LNCaP clone FGC (cell line): ENCODE results near the gene LAPTM5.

ENCODE experiments used
- DNase-seq: peaks from one replicate; pipeline ENCODE4 v3.0.0-alpha.2; 2011; ENCODE audit warnings: low read depth
- H3K4me3 ChIP-seq: 2 replicates; pipeline ENCODE4 v1.5.1; 2011; ENCODE audit warnings: mild to moderate bottlenecking, low read depth, low read length, control low read depth
- TF ChIP-seq, protein P1 (sequence below): IDR thresholded peaks from 2 replicates; pipeline ENCODE4 v1.5.1; 2012; ENCODE audit warnings: mild to moderate bottlenecking; ENCODE audit not compliant: control insufficient read depth, insufficient read depth; ENCODE audit errors: extremely low read depth

Gene LAPTM5

GRCh38 chr1:30748699-30749401 lies 8.7 kb downstream of the LAPTM5 start:
- TF ChIP-seq, protein P1, sequence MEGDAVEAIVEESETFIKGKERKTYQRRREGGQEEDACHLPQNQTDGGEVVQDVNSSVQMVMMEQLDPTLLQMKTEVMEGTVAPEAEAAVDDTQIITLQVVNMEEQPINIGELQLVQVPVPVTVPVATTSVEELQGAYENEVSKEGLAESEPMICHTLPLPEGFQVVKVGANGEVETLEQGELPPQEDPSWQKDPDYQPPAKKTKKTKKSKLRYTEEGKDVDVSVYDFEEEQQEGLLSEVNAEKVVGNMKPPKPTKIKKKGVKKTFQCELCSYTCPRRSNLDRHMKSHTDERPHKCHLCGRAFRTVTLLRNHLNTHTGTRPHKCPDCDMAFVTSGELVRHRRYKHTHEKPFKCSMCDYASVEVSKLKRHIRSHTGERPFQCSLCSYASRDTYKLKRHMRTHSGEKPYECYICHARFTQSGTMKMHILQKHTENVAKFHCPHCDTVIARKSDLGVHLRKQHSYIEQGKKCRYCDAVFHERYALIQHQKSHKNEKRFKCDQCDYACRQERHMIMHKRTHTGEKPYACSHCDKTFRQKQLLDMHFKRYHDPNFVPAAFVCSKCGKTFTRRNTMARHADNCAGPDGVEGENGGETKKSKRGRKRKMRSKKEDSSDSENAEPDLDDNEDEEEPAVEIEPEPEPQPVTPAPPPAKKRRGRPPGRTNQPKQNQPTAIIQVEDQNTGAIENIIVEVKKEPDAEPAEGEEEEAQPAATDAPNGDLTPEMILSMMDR, result no peak
- no peak for DNase-seq
- no peak overlapping the region for H3K4me3 ChIP-seq

GRCh38 chr1:30748098-30748698 lies 9.4 kb downstream of the LAPTM5 start:
- DNase-seq, result no peak
- H3K4me3 ChIP-seq, result no peak overlapping the region
- TF ChIP-seq, protein P1, result no peak

GRCh38 chr1:30747033-30748008 lies 10.3 kb downstream of the LAPTM5 start:
- H3K4me3 ChIP-seq, result no peak overlapping the region
- TF ChIP-seq, protein P1, result no peak
- no peak for DNase-seq

GRCh38 chr1:30746212-30747032 lies 11.2 kb downstream of the LAPTM5 start:
- TF ChIP-seq, protein P1, result no peak
- DNase-seq, result no peak
- no peak overlapping the region for H3K4me3 ChIP-seq

- H3K4me3 ChIP-seq, result no peak overlapping the region
- TF ChIP-seq, protein P1, result no peak
- DNase-seq, result no peak
Observed at GRCh38 chr1:30745834-30746208, 11.8 kb downstream of the LAPTM5 start.

DNA sequence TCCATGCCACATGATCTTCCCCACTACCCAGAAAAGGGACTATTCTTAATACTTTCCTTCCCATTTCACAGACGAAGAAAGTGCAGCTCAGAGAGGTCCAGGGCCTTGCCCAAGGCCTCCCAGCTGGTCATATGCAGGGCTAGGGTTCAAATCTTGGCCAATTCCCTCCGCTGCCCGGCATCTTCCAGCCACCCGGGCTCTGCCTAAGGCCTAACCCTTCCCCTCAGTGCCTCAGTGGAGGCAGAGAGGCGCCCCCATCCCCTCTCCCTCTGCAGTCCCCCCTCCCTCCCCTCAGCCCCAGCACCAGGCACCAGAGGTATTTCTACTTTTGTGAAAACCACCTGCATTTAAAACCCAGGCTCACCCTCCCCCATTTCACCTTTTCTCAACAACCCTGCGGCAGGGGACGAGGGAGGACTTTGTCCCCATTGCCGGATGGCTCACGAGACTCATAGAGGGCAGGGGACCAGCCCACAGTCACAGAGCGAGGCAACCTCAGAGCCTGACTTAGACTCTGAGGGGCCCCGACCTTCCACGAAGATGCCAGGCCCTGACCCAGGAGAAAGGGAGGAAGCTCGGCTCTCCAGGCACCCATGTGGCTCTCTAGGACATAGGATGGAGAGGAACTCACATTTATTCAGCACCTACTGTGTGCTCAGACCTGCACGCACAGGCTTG lies 12.3 kb downstream of the LAPTM5 start:
- no peak for DNase-seq
- no peak overlapping the region for H3K4me3 ChIP-seq
- TF ChIP-seq, protein P1, result no peak
